ENCODE results near the gene CLEC16A. TPM values are rescaled to one million over a fixed set of nuclear protein-coding genes. Genes with fewer than 3 reads are reported as not detected.

The CLEC16A gene
- total and polyA plus RNA-seq, 8 donors: 8.1 to 17.2 (median 10.7) TPM

DNA sequence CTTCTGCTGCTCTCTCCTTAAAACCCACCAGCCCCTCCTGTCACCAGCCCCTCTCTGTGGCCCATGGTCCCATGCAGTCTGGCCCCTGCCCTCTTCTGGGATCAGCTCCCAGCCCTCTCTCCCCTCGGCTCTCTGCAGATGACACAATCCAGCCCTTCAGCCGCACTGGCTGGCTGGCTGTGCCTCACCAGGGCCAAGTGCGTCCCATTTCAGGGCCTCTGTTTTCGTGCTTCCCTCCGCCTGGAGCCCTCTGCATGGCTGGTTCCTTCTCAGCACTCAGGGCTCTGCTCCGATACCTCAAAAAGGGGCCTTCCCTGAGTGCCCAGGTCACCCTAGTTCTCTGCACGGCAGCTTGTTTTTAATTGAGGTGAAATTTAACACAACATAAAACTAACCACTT lies 187.3 kb downstream of the CLEC16A start:
- H3K9me3 ChIP-seq: no peaks in the 10 kb centered on the region
- no peaks in the 10 kb centered on the region for H3K27me3 ChIP-seq
- ATAC-seq: no peak
- no peak for FAIRE-seq
- 90 to 98% methylated on average over 7 of the region's 7 CpGs for WGBS, 2 donors
- H3K4me3 ChIP-seq: no peak overlapping the region
- peaks cover 3 to 10% (median 4%) of the 10 kb centered on the region in 3 donors for H3K4me1 ChIP-seq
- no peak for DNase-seq
- peaks cover 0 to 4% (median 0%) of the 10 kb centered on the region in 3 donors for H3K36me3 ChIP-seq
- intact Hi-C loops (cut with DNase I): no loop called here
- no peak for TF ChIP-seq CTCF (IDR thresholded peaks at IDR 0.05)
- H3K27ac ChIP-seq: peak overlapping the region in 1 of 4 donors; percentile 50

GRCh38 chr16:11133344-11133943 lies 189.1 kb downstream of the CLEC16A start:
- Histone ChIP-seq H3K4me1 (peaks cover 3 to 10% (median 4%) of the 10 kb centered on the region in 3 donors), H3K27ac (peak overlapping the region; percentile 4 to 84 (median 46)), H3K4me3 (no peak overlapping the region), H3K27me3 (no peaks in the 10 kb centered on the region), H3K9me3 (no peaks in the 10 kb centered on the region), H3K36me3 (no peaks in the 10 kb centered on the region)
- WGBS, 2 donors: 19 to 25% methylated on average over 12 of the region's 12 CpGs
- intact Hi-C loops (cut with DNase I): no loop called here
- DNase-seq (peak in 5 of 6 donors; percentile 68 to 79 (median 74)), ATAC-seq (peak; percentile 83 to 88 (median 87)), FAIRE-seq (no peak)
- no peak for TF ChIP-seq CTCF (IDR thresholded peaks at IDR 0.05)

GRCh38 chr16:11134722-11135463 lies 190.5 kb downstream of the CLEC16A start:
- WGBS, 2 donors: 93 to 97% methylated on average over 11 of the region's 11 CpGs
- TF ChIP-seq CTCF (IDR thresholded peaks at IDR 0.05): no peak
- H3K27ac ChIP-seq: no peak overlapping the region
- DNase-seq: no peak
- no peak for FAIRE-seq
- H3K36me3 ChIP-seq: no peaks in the 10 kb centered on the region
- intact Hi-C loops (cut with DNase I): no loop called here
- H3K27me3 ChIP-seq: no peaks in the 10 kb centered on the region
- H3K4me1 ChIP-seq: peaks cover 3 to 10% (median 4%) of the 10 kb centered on the region in 3 donors
- H3K4me3 ChIP-seq: no peak overlapping the region
- no peaks in the 10 kb centered on the region for H3K9me3 ChIP-seq
- no peak for ATAC-seq

- Histone ChIP-seq H3K4me3 (no peak overlapping the region), H3K9me3 (no peaks in the 10 kb centered on the region), H3K27me3 (no peaks in the 10 kb centered on the region), H3K27ac (no peak overlapping the region), H3K4me1 (peaks cover under 1 to 10% (median 3%) of the 10 kb centered on the region in 3 donors), H3K36me3 (no peaks in the 10 kb centered on the region)
- intact Hi-C loops (cut with DNase I): no loop called here
- ATAC-seq (no peak), DNase-seq (no peak), FAIRE-seq (no peak)
- TF ChIP-seq CTCF (IDR thresholded peaks at IDR 0.05): no peak
- 93 to 96% methylated on average over 11 of the region's 11 CpGs for WGBS, 2 donors
Observed at GRCh38 chr16:11135464-11135973, 191.2 kb downstream of the CLEC16A start.
